GM21526 (cell line): ENCODE results near the gene RNASE13.
"Not testable (repeated sequence)": the region's sequence is repeated elsewhere in the genome, so short reads cannot be mapped to it uniquely, and the experiment has no call there.

Experiments used
- ATAC-seq: cut with Tn5 transposase; IDR thresholded peaks from one replicate; pipeline ENCODE4 v1.9.1; 2021; ENCODE audit warnings: moderate library complexity; ENCODE audit not compliant: unreplicated experiment, low FRiP score

Gene RNASE13

DNA sequence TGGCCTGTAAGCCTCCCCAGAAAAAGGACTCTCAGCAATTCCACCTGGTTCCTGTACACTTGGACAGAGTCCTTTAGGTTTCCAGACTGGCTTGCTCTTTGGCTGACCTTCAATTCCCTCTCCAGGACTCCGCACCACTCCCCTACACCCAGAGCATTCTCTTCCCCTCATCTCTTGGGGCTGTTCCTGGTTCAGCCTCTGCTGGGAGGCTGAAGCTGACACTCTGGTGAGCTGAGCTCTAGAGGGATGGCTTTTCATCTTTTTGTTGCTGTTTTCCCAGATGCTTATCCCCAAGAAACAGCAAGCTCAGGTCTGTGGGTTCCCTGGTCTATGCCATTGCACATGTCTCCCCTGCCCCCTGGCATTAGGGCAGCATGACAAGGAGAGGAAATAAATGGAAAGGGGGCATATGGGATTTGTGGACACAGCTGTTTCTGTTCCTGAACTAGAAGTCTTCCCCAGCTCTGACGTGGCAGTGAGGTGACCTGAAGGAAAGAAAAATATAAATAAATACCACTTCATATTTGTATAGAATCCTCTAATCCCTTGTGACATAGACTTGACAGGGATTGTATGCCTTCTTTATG is 8.9 kb upstream of the RNASE13 start:
- ATAC-seq = no peak

DNA sequence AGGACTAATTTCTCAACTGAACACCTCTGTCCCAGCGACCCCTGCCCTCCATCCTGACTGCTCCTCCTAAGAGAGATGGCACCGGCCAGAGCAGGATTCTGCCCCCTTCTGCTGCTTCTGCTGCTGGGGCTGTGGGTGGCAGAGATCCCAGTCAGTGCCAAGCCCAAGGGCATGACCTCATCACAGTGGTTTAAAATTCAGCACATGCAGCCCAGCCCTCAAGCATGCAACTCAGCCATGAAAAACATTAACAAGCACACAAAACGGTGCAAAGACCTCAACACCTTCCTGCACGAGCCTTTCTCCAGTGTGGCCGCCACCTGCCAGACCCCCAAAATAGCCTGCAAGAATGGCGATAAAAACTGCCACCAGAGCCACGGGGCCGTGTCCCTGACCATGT is 8.3 kb upstream of the RNASE13 start:
- no peak for ATAC-seq

DNA sequence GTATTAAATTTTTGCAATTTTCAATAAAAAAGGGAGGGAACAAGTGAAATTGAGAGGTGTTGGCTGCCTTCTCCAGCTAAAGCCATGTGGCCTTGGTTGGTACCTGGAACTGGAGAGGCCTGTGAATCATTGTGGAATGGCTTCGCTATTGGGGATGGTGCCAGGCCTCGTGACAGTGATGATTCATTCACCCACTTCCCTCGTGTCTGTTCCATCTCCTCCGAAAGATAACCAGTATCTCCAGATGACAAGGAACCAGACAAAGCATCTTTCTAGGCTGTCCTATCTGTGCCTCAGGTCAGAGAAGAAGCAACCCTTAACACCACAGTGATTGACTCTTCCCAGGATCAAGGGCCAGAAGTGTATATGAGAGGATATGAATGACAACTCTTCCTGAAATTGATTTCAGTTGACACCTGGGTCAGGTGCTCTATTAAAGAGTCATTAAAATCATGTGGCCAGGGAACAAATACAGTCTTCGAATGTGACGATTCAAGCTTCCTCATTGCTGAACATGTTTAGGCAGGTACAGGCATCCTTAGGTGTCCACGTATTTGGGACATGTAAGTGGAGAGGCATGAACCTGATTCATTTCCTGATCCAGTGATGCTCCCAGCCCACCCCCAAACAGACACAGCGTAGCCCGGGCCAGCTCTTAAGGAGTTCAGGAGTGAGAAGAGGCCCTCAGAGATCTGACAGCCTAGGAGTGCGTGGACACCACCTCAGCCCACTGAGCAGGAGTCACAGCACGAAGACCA is 7.2 kb upstream of the RNASE13 start, which contains the start of gene RNASE7:
Gene RNASE7 (plus strand): TSS at position 687 of the 758 bp plus-strand sequence. CDS start 631 bp downstream, outside the sequence.
- ATAC-seq = no peak

GRCh38 chr14:21040941-21041340 is 6.3 kb upstream of the RNASE13 start:
- not testable (repeated sequence) for ATAC-seq

- no peak for ATAC-seq
These were observed 5.8 kb upstream of the RNASE13 start for GRCh38 chr14:21040370-21040925.

GRCh38 chr14:21039585-21040369 is 5.2 kb upstream of the RNASE13 start:
- no peak for ATAC-seq

DNA sequence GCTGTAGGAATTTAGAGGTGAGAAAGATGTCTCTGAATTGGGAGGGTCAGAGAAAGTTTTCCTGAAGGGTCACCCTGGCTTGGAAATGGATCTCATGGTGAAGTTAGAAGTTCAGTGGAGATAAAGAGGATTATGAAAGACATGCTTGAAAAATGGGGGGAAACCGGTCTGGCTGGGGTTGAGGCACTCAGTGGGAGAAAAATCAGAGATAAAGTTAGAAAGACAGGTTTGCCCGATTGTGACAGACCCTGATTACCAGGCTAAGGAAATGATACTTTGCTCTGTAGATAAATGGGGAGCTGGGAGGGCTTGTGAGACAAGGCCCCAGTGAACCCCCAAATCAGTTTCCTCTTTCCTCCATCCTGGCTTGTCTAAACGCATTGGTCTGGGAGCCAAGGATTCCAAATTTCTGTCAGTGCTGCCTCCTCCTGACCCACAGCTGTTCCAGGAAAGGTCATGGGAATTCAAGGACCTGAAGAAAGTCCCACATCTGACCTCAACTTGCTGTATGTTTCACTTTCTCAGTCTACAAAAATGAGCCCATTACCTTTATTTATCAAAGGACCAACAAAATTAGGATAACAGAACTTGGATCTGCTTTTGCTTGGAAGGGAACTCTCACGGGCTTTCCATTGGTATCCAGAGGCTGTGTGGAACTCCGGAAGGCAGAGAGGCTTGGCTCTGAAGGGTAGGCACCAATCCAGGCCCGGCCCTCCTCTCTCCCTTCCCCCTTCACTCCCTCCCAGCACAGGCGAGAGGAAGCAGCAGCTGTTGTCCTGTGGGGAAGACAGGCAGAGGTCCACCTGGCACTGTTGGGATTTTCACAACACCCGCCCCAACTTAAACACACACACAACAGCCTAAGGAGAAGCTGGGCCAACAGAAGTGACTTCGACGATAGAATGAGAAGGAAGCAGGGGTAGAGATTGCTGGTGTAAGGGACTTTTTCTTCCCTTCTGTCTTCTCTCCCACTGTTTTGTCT is 4.1 kb upstream of the RNASE13 start:
- ATAC-seq = no peak

- ATAC-seq = no peak
These were observed 2.5 kb upstream of the RNASE13 start for GRCh38 chr14:21037156-21037555.

DNA sequence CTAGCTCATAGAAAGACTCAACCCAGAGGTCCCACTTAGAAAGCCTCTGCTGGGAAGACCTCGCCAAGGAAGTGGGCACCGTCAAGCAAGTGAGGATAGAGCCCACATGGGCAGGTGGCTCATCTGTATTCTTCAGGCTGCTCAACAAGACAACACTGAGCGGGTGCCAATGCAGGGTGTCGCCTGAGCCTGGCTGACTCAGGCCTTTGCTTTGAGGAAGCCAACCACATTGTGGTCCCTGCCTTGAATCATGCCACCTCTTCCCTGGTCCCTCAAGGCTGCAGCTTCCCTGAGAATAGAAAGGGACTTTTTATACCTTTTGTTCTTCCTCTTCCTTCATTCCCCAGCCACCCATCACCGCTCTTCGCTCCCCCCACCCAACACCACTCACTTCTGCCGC is 2.1 kb upstream of the RNASE13 start:
- ATAC-seq = no peak

GRCh38 chr14:21033133-21033698 is 1.4 kb downstream of the RNASE13 start:
- no peak for ATAC-seq

DNA sequence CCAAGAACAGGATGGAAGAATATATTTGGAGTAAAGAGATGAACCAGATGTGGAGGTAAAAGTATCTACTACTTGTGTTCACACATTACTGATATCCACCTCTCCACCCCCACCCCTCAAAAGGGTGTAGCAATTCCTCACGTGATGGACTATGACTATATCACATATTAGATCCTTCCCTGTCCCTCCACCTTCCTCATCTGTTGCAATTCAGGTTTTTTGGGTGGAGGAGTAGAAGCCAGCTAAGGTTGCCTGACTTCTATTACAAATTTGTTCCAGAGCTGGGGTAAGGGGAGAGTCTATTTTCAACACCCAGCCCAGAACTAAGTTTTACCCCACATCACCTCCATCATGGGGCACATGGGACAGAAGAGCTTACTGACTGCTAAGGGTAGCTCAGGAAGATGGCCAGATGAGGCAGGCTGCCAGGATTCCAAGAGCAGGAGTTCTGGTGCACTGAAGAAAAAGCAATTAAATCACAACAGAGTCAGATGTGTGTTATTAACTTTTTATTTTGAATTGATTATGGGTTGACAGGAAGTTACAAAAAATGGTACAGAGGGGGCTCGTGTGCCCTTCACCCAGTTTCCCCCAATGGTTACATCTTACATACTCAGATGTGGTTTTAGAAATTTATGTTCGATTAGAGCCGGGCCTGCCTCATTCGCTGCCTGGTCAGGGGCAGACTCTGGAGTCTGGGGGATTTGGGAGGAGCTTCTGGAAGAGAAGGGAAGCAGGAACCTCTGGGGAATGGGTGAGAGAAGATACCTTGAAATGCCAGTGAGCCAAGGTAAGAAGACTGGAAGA is 2.1 kb downstream of the RNASE13 start:
- ATAC-seq = no peak

- ATAC-seq = no peak
These were observed 4.1 kb downstream of the RNASE13 start for GRCh38 chr14:21030531-21030930.

GRCh38 chr14:21029917-21030316 is 4.7 kb downstream of the RNASE13 start, which contains the start of gene TPPP2:
TSS of gene TPPP2 (plus strand) at chr14:21030217. CDS start at chr14:21030582, 365 bp downstream.
- ATAC-seq = no peak

- no peak for ATAC-seq
These were observed 7.7 kb downstream of the RNASE13 start for GRCh38 chr14:21026988-21027315.

- no peak for ATAC-seq
These were observed 8.2 kb downstream of the RNASE13 start for GRCh38 chr14:21026274-21026987.

DNA sequence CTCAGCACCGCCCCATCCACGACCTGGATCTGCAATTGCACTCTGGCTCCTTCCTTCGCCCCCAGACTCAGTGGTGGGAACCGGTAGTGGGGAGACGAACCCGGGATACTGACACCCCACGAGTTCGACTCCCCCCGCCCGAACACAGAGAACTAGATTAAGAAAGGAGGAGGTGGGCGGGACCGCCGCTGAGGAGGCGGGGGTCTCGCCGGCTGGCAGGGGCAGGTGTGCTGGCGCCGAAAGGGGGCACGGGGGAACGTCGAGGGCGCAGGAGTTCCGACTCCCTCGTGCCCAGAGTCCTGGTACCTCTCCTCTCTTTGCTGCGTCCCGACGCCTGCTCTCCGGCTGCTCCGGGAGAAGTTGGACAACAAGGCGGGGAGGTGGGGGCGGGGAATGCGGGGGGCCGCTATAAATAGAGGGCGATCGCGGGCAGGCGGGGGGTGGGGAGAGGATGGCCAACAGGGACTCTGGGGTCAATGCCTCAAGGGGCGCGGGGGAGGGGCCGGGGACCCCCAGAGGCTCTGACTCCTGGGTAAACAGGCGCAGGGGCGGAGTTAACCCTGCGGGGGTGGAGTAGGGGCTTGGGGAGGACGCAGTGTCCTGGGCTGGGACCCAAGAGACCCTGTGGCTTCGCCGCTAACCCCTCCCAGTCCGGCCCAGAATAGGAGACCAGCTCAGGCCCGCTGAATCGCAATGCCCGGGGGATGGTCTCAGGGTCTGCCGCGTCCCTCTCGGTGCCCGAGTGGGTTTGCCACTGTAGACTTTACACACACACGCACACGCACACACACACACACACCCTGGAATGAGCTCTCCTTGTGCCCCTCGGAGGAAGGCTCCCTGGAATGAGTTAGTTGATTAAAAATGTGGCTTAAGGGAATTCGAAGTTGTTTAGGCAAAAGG is 9.0 kb downstream of the RNASE13 start:
- ATAC-seq = no peak
